Liver (tissue), 9 donors: ENCODE results near the gene CSHL1. TPM values are rescaled to one million over a fixed set of nuclear protein-coding genes. Genes with fewer than 3 reads are reported as not detected.

Experiments
- DNase-seq: peaks from one replicate; pipeline ENCODE4 v3.0.0-alpha.2; 2017; ENCODE audit warnings: low spot score
- H3K27ac ChIP-seq, 2 donors: one replicate each; pipeline ENCODE4 v1.7.0; 2013; ENCODE audit warnings: inconsistent platforms in 2 of 2, low read length in 2 of 2, control low read depth in 1 of 2, low read depth in 1 of 2, mild to moderate bottlenecking in 1 of 2
- H3K27me3 ChIP-seq, 4 donors: one replicate each; pipeline versions ENCODE4 v1.6.1 to v1.7.0; 2013; ENCODE audit warnings: low read length in 3 of 4, inconsistent platforms in 1 of 4, mild to moderate bottlenecking in 1 of 4, moderate library complexity in 1 of 4; ENCODE audit not compliant: control insufficient read depth in 4 of 4, insufficient read depth in 4 of 4
- H3K36me3 ChIP-seq, 4 donors: one replicate each; pipeline versions ENCODE4 v1.6.1 to v1.7.0; 2013; ENCODE audit warnings: low read length in 3 of 4, mild to moderate bottlenecking in 3 of 4, low read depth in 1 of 4, moderate library complexity in 1 of 4; ENCODE audit not compliant: control insufficient read depth in 4 of 4, insufficient read depth in 3 of 4
- H3K4me1 ChIP-seq, 4 donors: one replicate each; pipeline versions ENCODE4 v1.6.1 to v1.7.0; 2013; ENCODE audit warnings: low read length in 3 of 4, mild to moderate bottlenecking in 3 of 4, moderate library complexity in 1 of 4; ENCODE audit not compliant: control insufficient read depth in 4 of 4, insufficient read depth in 4 of 4
- H3K4me3 ChIP-seq, 3 donors: one replicate each; pipeline versions ENCODE4 v1.6.1 to v1.7.0; 2013; ENCODE audit warnings: low read length in 3 of 3, control low read depth in 1 of 3, low read depth in 1 of 3, mild to moderate bottlenecking in 1 of 3
- H3K9ac ChIP-seq, 2 donors: one replicate each; pipeline ENCODE4 v1.7.0; 2013; ENCODE audit warnings: low read length in 2 of 2, mild to moderate bottlenecking in 2 of 2, moderate library complexity in 2 of 2, control low read depth in 1 of 2, low read depth in 1 of 2
- H3K9me3 ChIP-seq, 4 donors: one replicate each; pipeline versions ENCODE4 v1.6.1 to v1.7.0; 2013; ENCODE audit warnings: low read length in 3 of 4; ENCODE audit not compliant: control insufficient read depth in 4 of 4
- ATF3 ChIP-seq: IDR thresholded peaks from 2 replicates; pipeline ENCODE4 v1.6.1; 2016; ENCODE audit warnings: antibody characterized with exemption
- EGR1 ChIP-seq, 2 donors: IDR thresholded peaks; 2 replicates each; pipeline ENCODE4 v1.6.1; 2016 to 2018; ENCODE audit warnings: antibody characterized with exemption in 2 of 2, low read depth in 2 of 2
- FOXA1 ChIP-seq: IDR thresholded peaks from 2 replicates; pipeline ENCODE4 v1.6.1; 2016; ENCODE audit warnings: antibody characterized with exemption
- FOXA2 ChIP-seq: IDR thresholded peaks from 2 replicates; pipeline ENCODE4 v1.6.1; 2016; ENCODE audit warnings: antibody characterized with exemption
- GABPA ChIP-seq, 2 donors: IDR thresholded peaks in 1 of 2; conservative IDR thresholded peaks in 1 of 2; 2 replicates each; pipeline ENCODE4 v1.6.1; 2016; ENCODE audit warnings: antibody characterized with exemption in 2 of 2, mild to moderate bottlenecking in 1 of 2, moderate library complexity in 1 of 2
- HNF4A ChIP-seq, 2 donors: conservative IDR thresholded peaks; 2 replicates each; pipeline ENCODE4 v1.6.1; 2016; ENCODE audit warnings: antibody characterized with exemption in 2 of 2, mild to moderate bottlenecking in 2 of 2
- HNF4G ChIP-seq: IDR thresholded peaks from 2 replicates; pipeline ENCODE4 v1.6.1; 2016; ENCODE audit warnings: antibody characterized with exemption
- JUND ChIP-seq, 2 donors: IDR thresholded peaks; 2 replicates each; pipeline ENCODE4 v1.6.1; 2016; ENCODE audit warnings: antibody characterized with exemption in 2 of 2
- MAX ChIP-seq: IDR thresholded peaks from 2 replicates; pipeline ENCODE4 v1.6.1; 2016; ENCODE audit warnings: antibody characterized with exemption
- NR2F2 ChIP-seq: IDR thresholded peaks from 2 replicates; pipeline ENCODE4 v1.6.1; 2016; ENCODE audit warnings: antibody characterized with exemption
- RAD21 ChIP-seq, 2 donors: IDR thresholded peaks; 2 replicates each; pipeline ENCODE4 v1.6.1; 2016; ENCODE audit warnings: antibody characterized with exemption in 2 of 2, mild to moderate bottlenecking in 2 of 2
- REST ChIP-seq: IDR thresholded peaks from 2 replicates; pipeline ENCODE4 v1.6.1; 2016; ENCODE audit warnings: antibody characterized with exemption, mild to moderate bottlenecking
- RXRA ChIP-seq, 2 donors: IDR thresholded peaks; 2 replicates each; pipeline ENCODE4 v1.6.1; 2017 to 2018; ENCODE audit warnings: antibody characterized with exemption in 2 of 2, mild to moderate bottlenecking in 1 of 2
- SP1 ChIP-seq: IDR thresholded peaks from 2 replicates; pipeline ENCODE4 v1.6.1; 2018; ENCODE audit warnings: antibody characterized with exemption, mild to moderate bottlenecking
- TAF1 ChIP-seq: conservative IDR thresholded peaks from 2 replicates; pipeline ENCODE4 v1.6.1; 2016; ENCODE audit warnings: antibody characterized with exemption, mild to moderate bottlenecking
- YY1 ChIP-seq: IDR thresholded peaks from 2 replicates; pipeline ENCODE4 v1.6.1; 2016; ENCODE audit warnings: antibody characterized with exemption, mild to moderate bottlenecking
- WGBS: extraction: QIAGEN DNeasy Blood & Tissue Kit; methylation state at CpG from one replicate; pipeline ENCODE4 v1.1.7; 2013; 5-methylcytosine and 5-hydroxymethylcytosine counted together
- polyA plus RNA-seq, 2 donors: library from polyadenylated mRNA; stranded (reverse) in 1 of 2; unstranded in 1 of 2; fragments of 200-250 nt in 1 of 2; fragments of >200 nt in 1 of 2; fragmentation: Nextera tagmentation in 1 of 2; extraction: Ambion mirVana in 1 of 2; gene quantifications; one replicate each; pipeline versions ENCODE4 v1.2.1 to v1.2.3, GENCODE V29; 2013 to 2015
- total RNA-seq, 2 donors: library from RNA; depleted of rRNA; stranded (reverse); fragments of >200 nt; gene quantifications; one replicate each; pipeline ENCODE4 v1.2.3, GENCODE V29; 2014
- TF ChIP-seq, protein P1 (sequence below): IDR thresholded peaks from 2 replicates; pipeline ENCODE4 v1.6.1; 2016; ENCODE audit warnings: antibody characterized with exemption
- TF ChIP-seq, protein P2 (sequence below): fragments of 150-350 bp; IDR thresholded peaks from 2 replicates; pipeline ENCODE4 v1.5.1; 2017; ENCODE audit warnings: improper control_type of control experiment, low read depth, low read length; ENCODE audit not compliant: missing input control
- donor health status: healthy.
- donor health status: healthy.
- donor health status: healthy.
- donor health status: healthy.
- donor health status: healthy.

CSHL1 gene
- total and polyA plus RNA-seq, 4 donors = not detected

GRCh38 chr17:63941162-63941561 is 30.1 kb upstream of the CSHL1 start (continued):
- TF ChIP-seq REST (no peak), JUND (IDR thresholded peaks at IDR 0.05) (no peak), GABPA (IDR thresholded peaks at IDR 0.05 in 1 of 2, conservative IDR thresholded peaks at IDR 0.05 in 1 of 2) (no peak), TAF1 (no peak), NR2F2 (no peak), HNF4G (no peak), FOXA2 (no peak)

GRCh38 chr17:63940584-63940983 is 29.5 kb upstream of the CSHL1 start:
- 96% methylated on average over 14 of the region's 14 CpGs for WGBS
- TF ChIP-seq, protein P1, sequence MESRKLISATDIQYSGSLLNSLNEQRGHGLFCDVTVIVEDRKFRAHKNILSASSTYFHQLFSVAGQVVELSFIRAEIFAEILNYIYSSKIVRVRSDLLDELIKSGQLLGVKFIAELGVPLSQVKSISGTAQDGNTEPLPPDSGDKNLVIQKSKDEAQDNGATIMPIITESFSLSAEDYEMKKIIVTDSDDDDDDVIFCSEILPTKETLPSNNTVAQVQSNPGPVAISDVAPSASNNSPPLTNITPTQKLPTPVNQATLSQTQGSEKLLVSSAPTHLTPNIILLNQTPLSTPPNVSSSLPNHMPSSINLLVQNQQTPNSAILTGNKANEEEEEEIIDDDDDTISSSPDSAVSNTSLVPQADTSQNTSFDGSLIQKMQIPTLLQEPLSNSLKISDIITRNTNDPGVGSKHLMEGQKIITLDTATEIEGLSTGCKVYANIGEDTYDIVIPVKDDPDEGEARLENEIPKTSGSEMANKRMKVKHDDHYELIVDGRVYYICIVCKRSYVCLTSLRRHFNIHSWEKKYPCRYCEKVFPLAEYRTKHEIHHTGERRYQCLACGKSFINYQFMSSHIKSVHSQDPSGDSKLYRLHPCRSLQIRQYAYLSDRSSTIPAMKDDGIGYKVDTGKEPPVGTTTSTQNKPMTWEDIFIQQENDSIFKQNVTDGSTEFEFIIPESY = no peak
- TF ChIP-seq HNF4G (no peak), YY1 (no peak), HNF4A (conservative IDR thresholded peaks at IDR 0.05) (no peak), RXRA (IDR thresholded peaks at IDR 0.05) (no peak), RAD21 (IDR thresholded peaks at IDR 0.05) (no peak), ATF3 (no peak), EGR1 (IDR thresholded peaks at IDR 0.05; ENCODE audit: low read depth in 2 of 2) (no peak), MAX (no peak), FOXA1 (no peak), GABPA (IDR thresholded peaks at IDR 0.05 in 1 of 2, conservative IDR thresholded peaks at IDR 0.05 in 1 of 2) (no peak), JUND (IDR thresholded peaks at IDR 0.05) (no peak), TAF1 (no peak), NR2F2 (no peak), REST (no peak), FOXA2 (no peak), SP1 (no peak)
- TF ChIP-seq, protein P2, sequence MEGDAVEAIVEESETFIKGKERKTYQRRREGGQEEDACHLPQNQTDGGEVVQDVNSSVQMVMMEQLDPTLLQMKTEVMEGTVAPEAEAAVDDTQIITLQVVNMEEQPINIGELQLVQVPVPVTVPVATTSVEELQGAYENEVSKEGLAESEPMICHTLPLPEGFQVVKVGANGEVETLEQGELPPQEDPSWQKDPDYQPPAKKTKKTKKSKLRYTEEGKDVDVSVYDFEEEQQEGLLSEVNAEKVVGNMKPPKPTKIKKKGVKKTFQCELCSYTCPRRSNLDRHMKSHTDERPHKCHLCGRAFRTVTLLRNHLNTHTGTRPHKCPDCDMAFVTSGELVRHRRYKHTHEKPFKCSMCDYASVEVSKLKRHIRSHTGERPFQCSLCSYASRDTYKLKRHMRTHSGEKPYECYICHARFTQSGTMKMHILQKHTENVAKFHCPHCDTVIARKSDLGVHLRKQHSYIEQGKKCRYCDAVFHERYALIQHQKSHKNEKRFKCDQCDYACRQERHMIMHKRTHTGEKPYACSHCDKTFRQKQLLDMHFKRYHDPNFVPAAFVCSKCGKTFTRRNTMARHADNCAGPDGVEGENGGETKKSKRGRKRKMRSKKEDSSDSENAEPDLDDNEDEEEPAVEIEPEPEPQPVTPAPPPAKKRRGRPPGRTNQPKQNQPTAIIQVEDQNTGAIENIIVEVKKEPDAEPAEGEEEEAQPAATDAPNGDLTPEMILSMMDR = no peak
- no peak overlapping the region for H3K9ac ChIP-seq

More at GRCh38 chr17:63940584-63940983, 29.5 kb upstream of the CSHL1 start:
- H3K27ac ChIP-seq = no peak overlapping the region
- no peaks in the 10 kb centered on the region for H3K36me3 ChIP-seq
- H3K27me3 ChIP-seq = no peaks in the 10 kb centered on the region
- H3K4me1 ChIP-seq = no peaks in the 10 kb centered on the region
- H3K4me3 ChIP-seq = no peak overlapping the region
- no peak for DNase-seq
- no peaks in the 10 kb centered on the region for H3K9me3 ChIP-seq
